Esophagus muscularis mucosa (tissue), 4 donors: Measurements from ENCODE around the gene CLDN5. TPM values are rescaled to one million over a fixed set of nuclear protein-coding genes. Genes with fewer than 3 reads are reported as not detected.

Experiments
- DNase-seq: peaks from one replicate; pipeline ENCODE4 v3.0.0-alpha.2; 2017; ENCODE audit errors: extremely low spot score
- H3K27ac ChIP-seq, 4 donors: fragments of 200-600 bp; sonication (generic); replicated peaks in 1 of 4; 1 replicate in 3 of 4; 2 replicates in 1 of 4; pipeline ENCODE4 v1.5.1; 2016 to 2019; ENCODE audit warnings: mild to moderate bottlenecking in 1 of 4
- H3K27me3 ChIP-seq, 4 donors: fragments of 200-600 bp; sonication (generic); one replicate each; pipeline versions ENCODE4 v1.5.1 to v1.6.0; 2016 to 2019
- H3K36me3 ChIP-seq, 4 donors: fragments of 200-600 bp; sonication (generic); one replicate each; pipeline ENCODE4 v1.5.1; 2016 to 2019
- H3K4me1 ChIP-seq, 4 donors: fragments of 200-600 bp; sonication (generic); one replicate each; pipeline ENCODE4 v1.5.1; 2016 to 2019
- H3K4me3 ChIP-seq, 4 donors: fragments of 200-600 bp; sonication (generic); 1 replicate in 2 of 4; 2 replicates in 2 of 4; pipeline ENCODE4 v1.5.1; 2016 to 2019; ENCODE audit warnings: mild to moderate bottlenecking in 4 of 4, moderate library complexity in 1 of 4
- H3K9me3 ChIP-seq, 4 donors: fragments of 200-600 bp; sonication (generic); 1 replicate in 3 of 4; 2 replicates in 1 of 4; pipeline ENCODE4 v1.5.1; 2016 to 2019
- EP300 ChIP-seq: sonication (generic); formaldehyde crosslinking; IDR thresholded peaks from one replicate; pipeline ENCODE4 v1.6.1; 2017; ENCODE audit warnings: antibody characterized with exemption
- POLR2A ChIP-seq: fragments of 450-650 bp; IDR thresholded peaks from one replicate; pipeline ENCODE4 v1.6.1; 2017; ENCODE audit warnings: antibody characterized with exemption, moderate library complexity, mild to moderate bottlenecking, low read depth
- POLR2AphosphoS5 ChIP-seq, 2 donors: sonication (generic); formaldehyde crosslinking; IDR thresholded peaks; one replicate each; pipeline ENCODE4 v1.6.1; 2017; ENCODE audit warnings: antibody characterized with exemption in 2 of 2
- WGBS: methylation state at CpG from one replicate; pipeline ENCODE4 v1.1.5; 2018; 5-methylcytosine and 5-hydroxymethylcytosine counted together
- intact Hi-C: fragments of 100-400 bp; cut with DNase I; formaldehyde crosslinking; loops from one replicate; pipeline ENCODE4 v1.15.1; 2023
- total RNA-seq, 4 donors: library from RNA; depleted of rRNA; stranded (reverse); fragments of >200 nt; gene quantifications; one replicate each; pipeline versions ENCODE4 v1.1.0 to v1.2.1, GENCODE V29; 2016
- TF ChIP-seq, protein P1 (sequence below), 3 experiments: fragments of 200-600 bp in 2 of 3; fragments of 450-650 bp in 1 of 3; sonication (generic) in 2 of 3; IDR thresholded peaks; one replicate each; pipeline ENCODE4 v1.5.1; 2017 to 2019; ENCODE audit warnings: antibody characterized with exemption in 3 of 3, mild to moderate bottlenecking in 2 of 3, moderate library complexity in 1 of 3

Gene CLDN5
- total RNA-seq, 4 donors from 2014 or later: 39.9 to 209 (median 147) TPM

DNA sequence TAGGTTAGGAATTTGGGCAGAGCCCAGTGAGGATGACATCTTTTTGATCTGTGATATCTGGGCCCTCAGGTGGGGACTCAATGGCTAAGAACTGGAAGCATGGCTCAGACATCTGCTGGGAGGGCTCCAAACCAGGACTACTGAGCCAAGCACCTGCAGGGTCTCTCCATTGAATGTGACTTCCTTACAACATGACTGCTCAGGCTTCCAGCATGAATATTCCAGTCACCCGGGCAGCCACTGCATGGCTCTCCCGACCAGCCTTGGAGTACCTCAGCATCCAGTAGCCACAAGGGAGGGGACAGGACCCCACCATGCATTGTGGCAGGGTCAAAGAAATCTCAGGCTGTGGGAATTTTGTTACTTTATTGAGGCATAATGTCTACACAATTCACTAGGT, 35.9 kb downstream of the CLDN5 start:
- TF ChIP-seq POLR2A (no peak), EP300 (no peak), POLR2AphosphoS5 (IDR thresholded peaks at IDR 0.05) (no peak)
- TF ChIP-seq, protein P1, sequence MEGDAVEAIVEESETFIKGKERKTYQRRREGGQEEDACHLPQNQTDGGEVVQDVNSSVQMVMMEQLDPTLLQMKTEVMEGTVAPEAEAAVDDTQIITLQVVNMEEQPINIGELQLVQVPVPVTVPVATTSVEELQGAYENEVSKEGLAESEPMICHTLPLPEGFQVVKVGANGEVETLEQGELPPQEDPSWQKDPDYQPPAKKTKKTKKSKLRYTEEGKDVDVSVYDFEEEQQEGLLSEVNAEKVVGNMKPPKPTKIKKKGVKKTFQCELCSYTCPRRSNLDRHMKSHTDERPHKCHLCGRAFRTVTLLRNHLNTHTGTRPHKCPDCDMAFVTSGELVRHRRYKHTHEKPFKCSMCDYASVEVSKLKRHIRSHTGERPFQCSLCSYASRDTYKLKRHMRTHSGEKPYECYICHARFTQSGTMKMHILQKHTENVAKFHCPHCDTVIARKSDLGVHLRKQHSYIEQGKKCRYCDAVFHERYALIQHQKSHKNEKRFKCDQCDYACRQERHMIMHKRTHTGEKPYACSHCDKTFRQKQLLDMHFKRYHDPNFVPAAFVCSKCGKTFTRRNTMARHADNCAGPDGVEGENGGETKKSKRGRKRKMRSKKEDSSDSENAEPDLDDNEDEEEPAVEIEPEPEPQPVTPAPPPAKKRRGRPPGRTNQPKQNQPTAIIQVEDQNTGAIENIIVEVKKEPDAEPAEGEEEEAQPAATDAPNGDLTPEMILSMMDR (IDR thresholded peaks at IDR 0.05): no peak
- no peaks in the 10 kb centered on the region for H3K27me3 ChIP-seq
- WGBS: 84% methylated on average over 2 of the region's 2 CpGs
- peaks cover 0 to 6% (median 3%) of the 10 kb centered on the region in 4 donors for H3K4me1 ChIP-seq
- H3K36me3 ChIP-seq: no peaks in the 10 kb centered on the region
- H3K9me3 ChIP-seq: no peaks in the 10 kb centered on the region
- H3K4me3 ChIP-seq: no peak overlapping the region
- DNase-seq: no peak
- H3K27ac ChIP-seq: no peak overlapping the region
- intact Hi-C loops: no loop called here

DNA sequence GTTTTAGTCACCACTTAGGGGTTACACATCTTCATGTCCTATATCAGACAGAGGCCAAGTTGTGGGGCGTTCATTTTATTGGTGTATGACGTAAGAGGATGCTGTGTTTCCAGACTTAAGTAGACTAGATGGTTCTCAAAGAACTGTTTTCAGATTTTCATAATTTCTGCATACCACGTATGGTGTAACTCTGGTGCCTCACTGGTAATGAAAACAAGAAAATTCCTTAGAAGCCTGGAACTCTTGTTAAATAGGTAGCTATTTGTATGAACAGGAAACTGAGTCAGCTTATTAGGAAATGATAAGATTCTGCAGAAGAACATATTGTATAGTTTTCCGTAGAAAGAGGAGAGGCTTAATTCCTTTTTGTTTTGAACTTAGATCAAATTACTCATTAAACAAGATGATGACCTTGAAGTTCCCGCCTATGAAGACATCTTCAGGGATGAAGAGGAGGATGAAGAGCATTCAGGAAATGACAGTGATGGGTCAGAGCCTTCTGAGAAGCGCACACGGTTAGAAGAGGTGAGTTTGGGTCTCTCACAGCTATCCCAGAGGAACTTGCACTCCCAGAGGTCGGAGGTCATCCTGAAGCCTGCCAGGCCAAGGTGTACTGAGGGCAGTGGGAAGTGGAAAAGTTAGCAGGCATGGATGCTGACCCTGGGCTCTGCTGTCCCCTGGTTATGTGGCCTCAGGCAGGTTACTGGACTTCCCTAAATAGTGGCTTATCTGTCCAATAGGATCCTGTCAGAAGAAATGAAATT, 40.5 kb downstream of the CLDN5 start:
- TF ChIP-seq POLR2AphosphoS5 (IDR thresholded peaks at IDR 0.05) (no peak), POLR2A (no peak), EP300 (no peak)
- TF ChIP-seq, protein P1 (IDR thresholded peaks at IDR 0.05): no peak
- Histone ChIP-seq H3K27me3 (peaks cover 0 to 5% (median 0%) of the 10 kb centered on the region in 4 donors), H3K4me3 (no peak overlapping the region), H3K9me3 (no peaks in the 10 kb centered on the region), H3K27ac (no peak overlapping the region), H3K36me3 (no peaks in the 10 kb centered on the region), H3K4me1 (peaks cover 5 to 8% (median 7%) of the 10 kb centered on the region in 4 donors)
- intact Hi-C loops: no loop called here
- no peak for DNase-seq
- 85% methylated on average over 8 of the region's 8 CpGs for WGBS

DNA sequence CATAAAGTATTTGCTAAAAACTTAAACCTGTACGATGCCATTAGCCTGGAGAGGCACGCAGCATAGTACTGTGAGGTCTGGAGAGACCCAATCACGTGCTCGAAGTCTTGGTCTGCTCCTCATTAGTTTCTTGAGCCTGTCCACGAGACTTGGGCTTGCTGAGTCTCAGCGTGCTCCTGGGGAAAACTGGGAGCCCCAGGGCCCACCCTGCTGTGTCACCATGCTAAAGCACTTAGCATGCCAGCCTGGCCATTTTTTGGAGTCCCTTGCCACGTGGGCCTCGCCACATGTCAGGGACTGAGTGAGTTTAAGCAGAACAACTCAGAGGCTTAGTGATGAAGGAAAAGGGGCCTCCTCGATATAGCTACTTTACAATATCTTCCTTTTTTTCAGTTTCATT, 41.9 kb downstream of the CLDN5 start:
- DNase-seq: no peak
- Histone ChIP-seq H3K9me3 (no peaks in the 10 kb centered on the region), H3K4me1 (peaks cover 16 to 18% (median 18%) of the 10 kb centered on the region in 4 donors), H3K27me3 (peaks cover 0 to 5% (median 0%) of the 10 kb centered on the region in 4 donors), H3K4me3 (no peak overlapping the region), H3K36me3 (no peaks in the 10 kb centered on the region), H3K27ac (no peak overlapping the region)
- intact Hi-C loops: no loop called here
- WGBS: 93% methylated on average over 8 of the region's 9 CpGs
- no peak for TF ChIP-seq POLR2AphosphoS5 (IDR thresholded peaks at IDR 0.05)

DNA sequence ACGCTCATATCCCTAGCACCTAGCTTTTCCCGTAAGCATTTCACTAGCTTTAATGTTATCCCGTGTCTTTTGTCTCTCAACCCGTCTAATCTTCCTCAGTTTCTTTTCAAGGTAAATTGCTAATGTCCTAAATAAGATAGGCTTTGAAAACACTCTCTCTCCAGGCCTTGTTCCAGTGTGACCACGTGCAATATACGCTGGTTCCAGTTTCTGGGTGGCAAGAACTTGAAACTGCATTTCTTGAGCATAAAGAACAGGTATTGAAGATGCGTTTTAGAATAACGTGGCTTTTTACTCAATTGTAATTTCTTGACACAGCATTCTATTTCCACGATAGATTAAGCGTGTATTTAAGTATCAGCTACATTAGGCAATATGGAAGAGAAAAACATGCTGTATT, 43.4 kb downstream of the CLDN5 start:
- TF ChIP-seq POLR2A: no peak
- TF ChIP-seq EP300: no peak
- TF ChIP-seq, protein P1 (IDR thresholded peaks at IDR 0.05): no peak
- TF ChIP-seq POLR2AphosphoS5 (IDR thresholded peaks at IDR 0.05): no peak
- 68% methylated on average over 10 of the region's 10 CpGs for WGBS
- Histone ChIP-seq H3K4me1 (peaks cover 18 to 33% (median 33%) of the 10 kb centered on the region in 4 donors), H3K27ac (no peak overlapping the region), H3K9me3 (no peaks in the 10 kb centered on the region), H3K36me3 (peaks cover 0 to 4% (median 0%) of the 10 kb centered on the region in 4 donors), H3K27me3 (peaks cover 0 to 5% (median 0%) of the 10 kb centered on the region in 4 donors), H3K4me3 (no peak overlapping the region)
- DNase-seq: no peak
- intact Hi-C loops: no loop called here

DNA sequence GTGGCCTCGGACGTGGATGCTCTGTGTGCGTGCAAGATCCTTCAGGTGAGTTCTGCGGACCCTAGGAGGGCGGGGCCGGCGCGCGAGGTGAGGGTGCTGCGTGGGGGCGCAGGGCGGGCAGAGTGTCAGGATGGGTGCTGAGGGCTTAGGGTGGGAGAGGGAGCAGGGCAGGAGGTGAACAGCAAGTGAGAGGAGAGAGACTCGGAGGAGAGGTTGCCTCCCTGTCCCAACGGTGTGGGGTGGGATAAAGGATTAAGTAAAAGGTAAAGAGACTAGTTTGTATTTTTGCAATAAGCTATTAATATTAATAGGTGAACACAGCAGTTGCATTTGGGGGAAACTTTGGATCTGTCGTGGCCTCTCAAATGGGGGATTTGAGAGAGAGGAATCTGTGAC, 44.0 kb downstream of the CLDN5 start:
- intact Hi-C loops: no loop called here
- Histone ChIP-seq H3K27me3 (peaks cover 0 to 5% (median 0%) of the 10 kb centered on the region in 4 donors), H3K9me3 (no peaks in the 10 kb centered on the region), H3K4me1 (peaks cover 18 to 39% (median 39%) of the 10 kb centered on the region in 4 donors), H3K4me3 (peak overlapping the region; percentile 87 to 96 (median 92)), H3K36me3 (peaks cover 0 to 5% (median 2%) of the 10 kb centered on the region in 4 donors), H3K27ac (no peak overlapping the region)
- DNase-seq: no peak
- no peak for TF ChIP-seq POLR2AphosphoS5 (IDR thresholded peaks at IDR 0.05)
- TF ChIP-seq, protein P1 (IDR thresholded peaks at IDR 0.05): no peak
- no peak for TF ChIP-seq EP300
- no peak for TF ChIP-seq POLR2A
- under 1% methylated on average over 15 of the region's 15 CpGs for WGBS
